ENCODE results near the gene BCO2. TPM values are rescaled to one million over a fixed set of nuclear protein-coding genes. Genes with fewer than 3 reads are reported as not detected.

BCO2 gene
- total RNA-seq, 3 donors from 2014 or later: 3.7 to 9.8 (median 7.1) TPM

DNA sequence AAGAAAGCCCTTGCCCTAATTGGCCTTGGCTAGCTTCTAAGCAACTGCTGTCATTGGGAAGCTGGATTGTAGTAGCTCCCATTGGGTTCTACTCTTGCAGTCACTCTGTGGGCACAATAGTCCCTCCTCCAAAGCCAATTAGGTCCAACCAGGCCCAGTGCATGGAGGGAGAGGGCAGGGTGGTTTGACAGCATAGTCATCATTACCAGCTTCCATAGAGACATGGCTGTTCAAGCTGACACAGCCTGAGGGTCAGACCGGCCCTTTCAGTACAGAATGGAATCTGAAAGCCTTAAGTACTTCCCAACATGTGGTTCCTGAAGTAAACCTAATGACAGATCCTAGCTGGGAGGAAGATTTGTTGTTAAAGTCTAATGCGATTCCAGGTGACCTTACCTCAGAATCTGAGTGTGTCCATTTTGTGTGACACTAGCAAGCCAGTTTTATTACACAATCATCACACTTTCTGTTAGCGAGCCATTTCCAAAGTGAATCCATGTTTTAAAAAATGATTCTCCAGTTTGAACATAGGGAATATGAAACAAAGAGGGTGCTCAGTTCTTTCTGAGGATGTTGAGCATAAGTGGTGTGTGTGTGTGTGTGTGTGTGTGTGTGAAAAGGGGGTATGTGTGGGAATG is 78.4 kb downstream of the BCO2 start:
- Histone ChIP-seq H3K4me1 (ENCODE audit: low read depth) (no peaks in the 10 kb centered on the region), H3K36me3 (ENCODE audit: low read depth) (no peaks in the 10 kb centered on the region), H3K9me3 (no peaks in the 10 kb centered on the region), H3K4me3 (no peak overlapping the region)
- TF ChIP-seq, protein P1, sequence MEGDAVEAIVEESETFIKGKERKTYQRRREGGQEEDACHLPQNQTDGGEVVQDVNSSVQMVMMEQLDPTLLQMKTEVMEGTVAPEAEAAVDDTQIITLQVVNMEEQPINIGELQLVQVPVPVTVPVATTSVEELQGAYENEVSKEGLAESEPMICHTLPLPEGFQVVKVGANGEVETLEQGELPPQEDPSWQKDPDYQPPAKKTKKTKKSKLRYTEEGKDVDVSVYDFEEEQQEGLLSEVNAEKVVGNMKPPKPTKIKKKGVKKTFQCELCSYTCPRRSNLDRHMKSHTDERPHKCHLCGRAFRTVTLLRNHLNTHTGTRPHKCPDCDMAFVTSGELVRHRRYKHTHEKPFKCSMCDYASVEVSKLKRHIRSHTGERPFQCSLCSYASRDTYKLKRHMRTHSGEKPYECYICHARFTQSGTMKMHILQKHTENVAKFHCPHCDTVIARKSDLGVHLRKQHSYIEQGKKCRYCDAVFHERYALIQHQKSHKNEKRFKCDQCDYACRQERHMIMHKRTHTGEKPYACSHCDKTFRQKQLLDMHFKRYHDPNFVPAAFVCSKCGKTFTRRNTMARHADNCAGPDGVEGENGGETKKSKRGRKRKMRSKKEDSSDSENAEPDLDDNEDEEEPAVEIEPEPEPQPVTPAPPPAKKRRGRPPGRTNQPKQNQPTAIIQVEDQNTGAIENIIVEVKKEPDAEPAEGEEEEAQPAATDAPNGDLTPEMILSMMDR (IDR thresholded peaks at IDR 0.05): no peak
- intact Hi-C loops (cut with DNase I, micrococcal nuclease): no loop called here
- no peak for DNase-seq
- no peak for ATAC-seq

DNA sequence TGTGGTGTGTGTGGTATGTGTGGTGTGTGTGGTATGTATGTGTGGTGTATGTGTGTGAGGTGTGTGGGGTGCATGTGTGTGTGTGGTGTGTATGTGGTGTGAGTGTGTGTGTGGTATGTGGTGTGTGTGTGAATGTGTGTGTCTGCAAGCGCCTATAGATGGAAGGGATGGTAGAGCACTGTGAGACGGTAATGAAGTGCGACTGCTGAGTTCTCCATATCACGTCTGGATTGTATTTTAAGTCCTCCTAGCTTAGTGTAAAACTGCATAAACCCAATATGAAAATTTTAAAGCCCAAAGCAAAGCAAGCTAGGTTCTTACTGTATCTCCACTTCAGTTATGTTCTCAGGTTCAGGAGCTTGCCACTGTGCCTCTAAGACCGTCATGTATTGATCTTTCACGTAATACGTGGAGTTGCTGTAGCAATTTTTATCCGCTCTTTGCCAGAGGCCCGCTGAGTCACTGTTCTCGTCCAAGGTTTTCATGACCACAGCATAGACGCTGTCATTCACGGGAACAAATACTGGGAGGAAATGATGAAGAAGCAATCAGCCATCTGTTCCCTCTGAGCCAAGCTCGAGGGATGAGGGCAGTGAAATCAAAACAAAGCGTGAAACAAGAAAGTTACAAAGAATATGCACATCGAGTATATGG is 79.9 kb downstream of the BCO2 start:
- TF ChIP-seq, protein P1 (IDR thresholded peaks at IDR 0.05): no peak
- intact Hi-C loops (cut with DNase I, micrococcal nuclease): no loop called here
- Histone ChIP-seq H3K9me3 (no peaks in the 10 kb centered on the region), H3K36me3 (ENCODE audit: low read depth) (no peaks in the 10 kb centered on the region), H3K4me3 (no peak overlapping the region), H3K4me1 (ENCODE audit: low read depth) (no peaks in the 10 kb centered on the region)
- peak; percentile 26 for ATAC-seq
- no peak for DNase-seq

DNA sequence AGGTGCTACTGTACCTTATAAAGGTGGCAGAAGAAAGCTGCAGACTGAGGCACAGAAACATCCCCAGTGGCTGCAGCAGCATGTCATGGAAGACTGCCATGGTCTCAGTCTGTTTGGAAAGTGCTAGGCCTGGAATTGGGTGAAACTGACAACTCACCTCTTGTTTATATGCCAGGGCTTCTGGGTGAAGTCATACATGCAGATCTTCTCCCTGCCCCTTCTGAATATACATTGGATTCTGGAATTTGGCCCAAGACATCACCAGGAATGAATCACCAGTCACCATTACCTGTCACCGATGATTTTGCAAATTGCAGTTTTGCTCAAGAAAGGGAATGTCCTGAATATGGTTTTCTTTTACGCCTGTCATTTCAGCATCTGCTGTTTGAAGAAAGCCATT is 85.2 kb downstream of the BCO2 start, which contains the start of gene PLET1:
Gene PLET1 (minus strand): TSS at position 371 of the 400 bp plus-strand sequence. CDS start 271 bp downstream, at position 100.
- H3K36me3 ChIP-seq (ENCODE audit: low read depth): no peaks in the 10 kb centered on the region
- TF ChIP-seq, protein P1 (IDR thresholded peaks at IDR 0.05): no peak
- H3K4me3 ChIP-seq: no peak within 1 kb of the TSS
- ATAC-seq: no peak
- peaks cover 7% of the 10 kb centered on the region for H3K4me1 ChIP-seq (ENCODE audit: low read depth)
- intact Hi-C loops (cut with DNase I, micrococcal nuclease): no loop called here
- DNase-seq: no peak
- H3K9me3 ChIP-seq: no peaks in the 10 kb centered on the region

DNA sequence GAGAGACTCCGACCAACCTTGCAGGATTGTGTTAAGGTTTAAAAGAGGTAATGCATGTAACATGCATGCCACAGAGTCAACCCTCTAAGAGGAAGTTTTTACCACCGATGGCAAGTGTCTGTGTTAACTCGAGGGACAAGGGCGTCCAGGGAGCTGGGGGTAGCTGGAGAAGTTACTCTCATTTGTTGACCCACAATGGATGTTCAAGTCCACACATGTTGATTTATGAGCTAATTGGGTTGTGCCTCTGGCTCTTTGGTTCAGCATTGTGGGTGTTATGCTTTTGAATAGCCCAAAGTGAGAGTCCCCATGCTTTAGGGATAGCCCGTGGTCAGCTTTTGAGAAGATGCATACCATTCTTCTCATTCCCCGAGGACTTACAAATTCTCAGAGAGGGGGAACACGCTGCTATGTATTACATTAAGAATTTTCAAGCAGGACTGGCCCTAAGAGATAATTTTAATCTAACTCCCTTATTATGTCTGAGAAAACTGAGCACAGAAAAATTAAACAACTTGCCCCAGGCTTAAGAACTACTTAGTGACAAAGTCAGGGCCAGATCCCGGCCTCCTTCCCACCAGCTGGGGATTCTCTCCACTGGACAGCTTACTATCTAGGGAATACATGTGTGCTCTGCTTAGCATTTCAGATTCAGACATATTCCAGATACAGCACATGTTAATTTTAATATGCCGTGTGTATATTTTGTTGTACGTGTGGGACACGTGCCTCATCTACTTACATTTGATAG is 90.5 kb downstream of the BCO2 start:
- H3K36me3 ChIP-seq (ENCODE audit: low read depth): no peaks in the 10 kb centered on the region
- no peak overlapping the region for H3K4me3 ChIP-seq
- DNase-seq (no peak), ATAC-seq (no peak)
- no peaks in the 10 kb centered on the region for H3K9me3 ChIP-seq
- peaks cover 10% of the 10 kb centered on the region for H3K4me1 ChIP-seq (ENCODE audit: low read depth)
- intact Hi-C loops (cut with DNase I, micrococcal nuclease): no loop called here
- TF ChIP-seq, protein P1 (IDR thresholded peaks at IDR 0.05): no peak

DNA sequence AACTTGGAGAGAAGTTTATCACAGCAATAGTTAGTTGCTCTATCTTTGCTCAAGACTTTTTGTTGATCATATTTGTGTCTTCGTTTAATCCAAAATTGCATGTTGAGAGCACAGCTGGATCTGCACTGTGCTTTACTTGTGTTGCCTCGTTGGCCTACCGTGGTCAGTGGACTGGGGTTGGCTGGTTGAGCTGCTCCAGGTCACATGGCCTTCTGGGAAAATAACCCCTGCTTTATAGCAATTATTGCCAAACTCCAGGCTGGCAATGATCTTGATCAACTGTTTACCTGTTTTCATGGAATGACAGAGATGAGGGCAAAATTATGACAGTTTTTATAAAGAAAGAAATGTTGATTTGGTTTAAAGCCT is 91.1 kb downstream of the BCO2 start:
- DNase-seq (no peak), ATAC-seq (no peak)
- H3K36me3 ChIP-seq (ENCODE audit: low read depth): no peaks in the 10 kb centered on the region
- H3K9me3 ChIP-seq: no peaks in the 10 kb centered on the region
- intact Hi-C loops (cut with DNase I, micrococcal nuclease): no loop called here
- TF ChIP-seq, protein P1 (IDR thresholded peaks at IDR 0.05): no peak
- H3K4me3 ChIP-seq: no peak overlapping the region
- H3K4me1 ChIP-seq (ENCODE audit: low read depth): peaks cover 10% of the 10 kb centered on the region

Measured in mucosa of descending colon (tissue), 3 donors.